Esophagus squamous epithelium (tissue), 5 donors: Measurements from ENCODE around the gene C3AR1. TPM values are rescaled to one million over a fixed set of nuclear protein-coding genes. Genes with fewer than 3 reads are reported as not detected.
A peak's percentile ranks its signal among the peaks of the same experiment; 100 is the strongest.
"Not testable (repeated sequence)": the region's sequence is repeated elsewhere in the genome, so short reads cannot be mapped to it uniquely, and the experiment has no call there.

ENCODE experiments used
- DNase-seq: peaks from one replicate; lab custom pipeline; 2025; lab: John Stamatoyannopoulos, UW
- H3K27ac ChIP-seq, 4 donors: fragments of 200-600 bp; sonication (generic); one replicate each; pipeline ENCODE4 v1.5.1; 2016 to 2019; ENCODE audit warnings: mild to moderate bottlenecking in 1 of 4
- H3K27me3 ChIP-seq, 4 donors: fragments of 200-600 bp; sonication (generic); 1 replicate in 3 of 4; 2 replicates in 1 of 4; pipeline versions ENCODE4 v1.5.1 to v1.6.0; 2017 to 2021; ENCODE audit warnings: antibody characterized with exemption in 1 of 4
- H3K36me3 ChIP-seq, 3 donors: fragments of 200-600 bp; sonication (generic); one replicate each; pipeline ENCODE4 v1.5.1; 2016 to 2019
- H3K4me1 ChIP-seq, 3 donors: fragments of 200-600 bp; sonication (generic); one replicate each; pipeline ENCODE4 v1.5.1; 2017 to 2019
- H3K4me3 ChIP-seq, 4 donors: fragments of 200-600 bp; sonication (generic); 1 replicate in 3 of 4; 2 replicates in 1 of 4; pipeline ENCODE4 v1.5.1; 2016 to 2019; ENCODE audit warnings: mild to moderate bottlenecking in 2 of 4, moderate library complexity in 1 of 4
- H3K9me3 ChIP-seq, 3 donors: fragments of 200-600 bp; sonication (generic); one replicate each; pipeline ENCODE4 v1.5.1; 2016 to 2019
- CTCF ChIP-seq, 6 experiments: fragments of 450-650 bp in 4 of 6; fragments of 200-600 bp in 2 of 6; sonication (generic) in 2 of 6; IDR thresholded peaks; one replicate each; pipeline ENCODE4 v1.5.1; 2016 to 2019; ENCODE audit warnings: antibody characterized with exemption in 6 of 6, mild to moderate bottlenecking in 4 of 6, moderate library complexity in 4 of 6
- POLR2A ChIP-seq, 4 donors: fragments of 450-650 bp; IDR thresholded peaks; one replicate each; pipeline ENCODE4 v1.6.1; 2017; ENCODE audit warnings: antibody characterized with exemption in 4 of 4, mild to moderate bottlenecking in 4 of 4, moderate library complexity in 3 of 4
- WGBS, 2 donors: methylation state at CpG; one replicate each; pipeline ENCODE4 v1.1.5; 2018; 5-methylcytosine and 5-hydroxymethylcytosine counted together
- intact Hi-C: fragments of 100-400 bp; cut with DNase I; formaldehyde crosslinking; loops from one replicate; pipeline ENCODE4 v1.15.0; 2022
- total RNA-seq, 4 donors: library from RNA; depleted of rRNA; stranded (reverse); fragments of >200 nt; gene quantifications; one replicate each; pipeline ENCODE4 v1.1.0, GENCODE V29; 2016
- donor health status: DM: yes; HTN: yes; CAD: no.

The C3AR1 gene
- total RNA-seq = 1 to 10 TPM in 3 of 4 donors, under 1 TPM in 1; 0.15 to 9.5 (median 4.7) TPM

GRCh38 chr12:8065991-8066594 is at the start of gene C3AR1:
TSS of gene C3AR1 (minus strand) at chr12:8066359. CDS start at chr12:8060185, 6,174 bp downstream.
- Histone ChIP-seq H3K36me3 (no peaks in the 10 kb centered on the region), H3K9me3 (no peaks in the 10 kb centered on the region), H3K4me1 (peaks cover 0 to 8% (median 0%) of the 10 kb centered on the region in 3 donors), H3K4me3 (peak within 1 kb of the TSS in 2 of 4 donors; percentile 21 to 33), H3K27me3 (no peaks in the 10 kb centered on the region), H3K27ac (peak within 1 kb of the TSS; percentile 22 to 75 (median 47))
- 32 to 34% methylated on average over 2 of the region's 2 CpGs for WGBS, 2 donors
- TF ChIP-seq CTCF (IDR thresholded peaks at IDR 0.05) = no peak
- peak in 2 of 4 donors; percentile 56 to 68 for TF ChIP-seq POLR2A (IDR thresholded peaks at IDR 0.05)
- intact Hi-C loops = no loop called here
- no peak for DNase-seq

GRCh38 chr12:8113117-8113516 is 47.0 kb upstream of the C3AR1 start:
- intact Hi-C loops, H3K4me3 ChIP-seq, DNase-seq, H3K27ac ChIP-seq, H3K36me3 ChIP-seq, H3K9me3 ChIP-seq, H3K4me1 ChIP-seq, H3K27me3 ChIP-seq: not testable (repeated sequence)
- WGBS, 2 donors = 50 to 86% methylated on average over 2 to 3 of the region's 4 CpGs

- H3K36me3 ChIP-seq = peaks cover 0 to 20% (median 0%) of the 10 kb centered on the region in 3 donors
- H3K27ac ChIP-seq = no peak overlapping the region
- H3K9me3 ChIP-seq = no peaks in the 10 kb centered on the region
- DNase-seq = peak; percentile 7
- H3K4me1 ChIP-seq = no peaks in the 10 kb centered on the region
- TF ChIP-seq CTCF (IDR thresholded peaks at IDR 0.05) = peak; percentile 88 to 97 (median 94)
- no peak for TF ChIP-seq POLR2A (IDR thresholded peaks at IDR 0.05)
- 0% methylated on average over 3 of the region's 3 CpGs for WGBS, 2 donors
- no peaks in the 10 kb centered on the region for H3K27me3 ChIP-seq
- no peak overlapping the region for H3K4me3 ChIP-seq
- intact Hi-C loops = no loop called here
Measured at GRCh38 chr12:8108808-8109398, 42.7 kb upstream of the C3AR1 start.

- H3K4me3 ChIP-seq = no peak overlapping the region
- H3K36me3 ChIP-seq = peaks cover 6 to 62% (median 22%) of the 10 kb centered on the region in 3 donors
- H3K4me1 ChIP-seq = no peaks in the 10 kb centered on the region
- no peaks in the 10 kb centered on the region for H3K9me3 ChIP-seq
- DNase-seq = no peak
- no peaks in the 10 kb centered on the region for H3K27me3 ChIP-seq
- H3K27ac ChIP-seq = no peak overlapping the region
- intact Hi-C loops = no loop called here
- 92 to 100% methylated on average over 3 of the region's 3 CpGs for WGBS, 2 donors
- TF ChIP-seq CTCF (IDR thresholded peaks at IDR 0.05) (no peak), POLR2A (IDR thresholded peaks at IDR 0.05) (no peak)
Measured at GRCh38 chr12:8099235-8099634, 33.1 kb upstream of the C3AR1 start.

GRCh38 chr12:8096281-8096915 is 30.2 kb upstream of the C3AR1 start:
- Histone ChIP-seq H3K4me3 (no peak overlapping the region), H3K27me3 (no peaks in the 10 kb centered on the region), H3K9me3 (no peaks in the 10 kb centered on the region), H3K27ac (no peak overlapping the region), H3K4me1 (no peaks in the 10 kb centered on the region), H3K36me3 (peaks cover 15 to 90% (median 40%) of the 10 kb centered on the region in 3 donors)
- 89 to 92% methylated on average over 2 of the region's 2 CpGs for WGBS, 2 donors
- intact Hi-C loops = no loop called here
- DNase-seq = no peak
- no peak for TF ChIP-seq CTCF (IDR thresholded peaks at IDR 0.05)
- TF ChIP-seq POLR2A (IDR thresholded peaks at IDR 0.05) = no peak
